HuH-7 (cell line): Measurements from ENCODE around the gene SPATA33.
"Not testable (repeated sequence)": the region's sequence is repeated elsewhere in the genome, so short reads cannot be mapped to it uniquely, and the experiment has no call there.

Experiments used
- DNase-seq: peaks from one replicate; pipeline ENCODE4 v3.0.0; 2011; ENCODE audit warnings: low spot score

The SPATA33 gene

GRCh38 chr16:89629827-89630610, 27.6 kb upstream of the SPATA33 start:
- DNase-seq, result no peak

DNA sequence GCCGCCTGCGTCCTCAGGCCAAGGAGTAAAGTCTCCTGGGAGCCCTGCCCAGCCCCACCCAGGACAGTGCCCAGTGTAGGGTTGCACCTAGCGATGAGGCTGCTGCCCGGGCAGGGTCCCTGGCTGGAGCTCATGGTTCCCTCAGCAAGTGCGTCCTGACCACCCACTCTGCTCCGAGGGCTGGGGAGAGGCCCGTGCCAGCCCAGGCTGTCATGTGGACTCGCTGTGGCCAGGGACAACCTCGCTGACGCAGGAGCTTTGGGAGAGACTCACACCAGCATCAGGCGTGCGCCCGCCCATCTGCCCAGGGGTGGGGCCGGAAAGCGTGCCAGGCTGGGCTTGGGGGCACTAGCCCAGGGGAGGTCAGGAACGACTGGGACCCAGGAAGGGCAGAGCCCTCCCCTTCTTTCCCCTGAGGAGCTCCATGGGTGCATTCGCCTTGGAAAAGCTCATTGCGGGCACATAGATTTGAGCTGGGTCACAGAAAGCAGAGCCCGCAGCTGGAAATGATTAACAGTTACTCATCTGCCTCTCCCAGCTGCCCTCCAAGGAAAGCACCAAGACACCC, 24.5 kb upstream of the SPATA33 start:
- DNase-seq, result no peak

DNA sequence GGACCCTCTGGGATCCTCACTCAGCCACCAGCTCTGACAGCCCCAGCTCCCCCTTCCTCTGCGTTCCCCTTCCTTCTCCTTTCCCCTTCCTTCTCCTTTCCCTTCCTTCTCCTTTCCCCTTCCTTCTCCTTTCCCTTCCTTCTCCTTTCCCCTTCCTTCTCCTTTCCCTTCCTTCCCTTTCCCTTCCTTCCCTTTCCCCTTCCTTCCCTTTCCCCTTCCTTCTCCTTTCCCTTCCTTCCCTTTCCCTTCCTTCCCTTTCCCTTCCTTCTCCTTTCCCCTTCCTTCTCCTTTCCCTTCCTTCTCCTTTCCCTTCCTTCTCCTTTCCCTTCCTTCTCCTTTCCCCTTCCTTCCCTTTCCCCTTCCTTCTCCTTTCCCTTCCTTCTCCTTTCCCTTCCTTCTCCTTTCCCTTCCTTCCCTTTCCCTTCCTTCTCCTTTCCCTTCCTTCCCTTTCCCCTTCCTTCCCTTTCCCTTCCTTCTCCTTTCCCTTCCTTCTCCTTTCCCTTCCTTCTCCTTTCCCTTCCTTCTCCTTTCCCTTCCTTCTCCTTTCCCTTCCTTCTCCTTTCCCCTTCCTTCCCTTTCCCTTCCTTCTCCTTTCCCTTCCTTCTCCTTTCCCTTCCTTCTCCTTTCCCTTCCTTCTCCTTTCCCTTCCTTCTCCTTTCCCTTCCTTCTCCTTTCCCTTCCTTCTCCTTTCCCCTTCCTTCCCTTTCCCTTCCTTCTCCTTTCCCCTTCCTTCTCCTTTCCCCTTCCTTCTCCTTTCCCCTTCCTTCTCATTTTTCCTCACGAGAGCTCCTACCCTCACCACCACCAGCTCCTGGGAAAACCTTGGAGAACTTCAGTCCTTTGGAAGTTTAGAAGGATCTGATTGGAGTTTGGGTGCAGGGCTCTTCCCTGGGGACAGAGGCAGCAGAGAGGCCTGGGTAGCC, 22.9 kb upstream of the SPATA33 start:
- DNase-seq, result not testable (repeated sequence)

DNA sequence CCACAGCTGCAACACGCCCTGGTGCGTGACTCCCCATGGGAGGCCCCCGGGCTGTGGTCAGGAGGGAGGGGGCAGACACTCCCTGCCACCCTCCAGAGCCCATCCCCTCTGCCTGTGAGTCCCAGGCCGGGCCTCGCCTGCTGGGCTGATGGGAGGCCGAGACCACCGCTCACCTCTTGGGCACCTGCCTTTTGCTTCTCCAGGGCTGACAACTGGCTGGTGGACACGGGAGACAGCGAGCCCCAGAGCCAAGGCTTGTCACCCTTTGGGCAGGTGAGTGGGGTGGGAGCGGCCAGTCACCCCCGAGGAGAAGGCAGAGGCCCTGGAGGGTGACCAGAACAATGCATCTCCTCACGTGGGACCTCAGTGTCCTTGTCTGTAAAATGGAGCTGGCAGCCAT, 21.0 kb upstream of the SPATA33 start:
- no peak for DNase-seq

DNA sequence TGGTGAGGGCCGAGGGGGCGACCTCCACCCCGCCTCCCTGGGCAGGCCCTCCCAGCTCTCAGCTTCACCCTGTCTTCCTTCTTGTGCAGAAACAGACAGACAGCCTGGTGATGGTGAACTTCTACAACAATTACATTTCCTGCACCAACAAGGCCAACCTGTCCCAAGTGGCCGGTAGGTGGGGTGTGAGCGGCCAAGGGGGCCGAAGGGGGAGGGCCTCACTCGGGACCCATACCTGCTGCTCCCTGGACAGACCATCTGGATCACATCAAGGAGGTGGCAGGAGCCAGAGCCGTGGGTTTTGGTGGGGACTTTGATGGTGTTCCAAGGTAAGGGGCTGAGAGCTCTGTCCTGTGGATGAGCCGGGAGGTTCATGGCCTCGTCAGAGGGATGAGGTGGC, 20.3 kb upstream of the SPATA33 start:
- DNase-seq, result no peak

DNA sequence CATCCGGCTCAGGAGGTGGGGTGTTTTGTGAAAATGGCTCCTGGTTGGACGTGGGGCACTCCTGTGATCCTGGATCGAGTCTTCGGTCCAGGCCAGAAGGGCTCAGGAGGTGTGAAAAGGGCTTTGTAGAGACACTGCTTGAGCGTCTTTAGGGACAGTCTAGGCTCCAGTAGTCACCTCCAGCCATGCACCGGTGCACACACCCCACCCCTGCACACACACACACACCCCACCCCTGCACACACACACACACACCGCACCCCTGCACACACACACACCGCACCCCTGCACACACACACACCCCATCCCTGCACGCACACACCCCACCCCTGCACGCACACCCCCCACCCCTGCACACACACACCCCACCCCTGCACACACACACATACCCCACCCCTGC, 19.2 kb upstream of the SPATA33 start:
- no peak for DNase-seq

- DNase-seq, result no peak
Observed at GRCh38 chr16:89639385-89639784, 18.3 kb upstream of the SPATA33 start.

- DNase-seq, result no peak
Observed at GRCh38 chr16:89641458-89642119, 16.0 kb upstream of the SPATA33 start.

DNA sequence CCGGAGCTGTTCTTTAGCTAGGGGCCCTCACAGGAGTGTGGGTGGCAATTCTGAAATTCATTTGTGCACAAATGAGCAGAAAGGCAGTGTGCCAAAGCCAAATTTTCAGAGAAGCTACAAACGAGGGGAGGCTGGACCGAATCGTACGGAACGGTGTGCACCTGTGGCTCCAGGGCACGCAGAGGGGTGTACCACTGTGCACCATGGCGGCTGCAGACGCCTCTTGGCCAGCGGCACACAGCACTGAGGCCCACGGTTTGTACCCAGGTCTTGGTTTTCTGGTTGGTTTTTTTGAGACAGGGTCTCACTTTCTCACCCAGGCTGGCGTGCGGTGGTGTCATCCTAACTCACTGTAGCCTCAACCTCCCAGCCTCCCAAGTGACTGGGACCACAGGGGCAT, 15.1 kb upstream of the SPATA33 start:
- no peak for DNase-seq

GRCh38 chr16:89643769-89644300, 13.8 kb upstream of the SPATA33 start:
- no peak for DNase-seq

DNA sequence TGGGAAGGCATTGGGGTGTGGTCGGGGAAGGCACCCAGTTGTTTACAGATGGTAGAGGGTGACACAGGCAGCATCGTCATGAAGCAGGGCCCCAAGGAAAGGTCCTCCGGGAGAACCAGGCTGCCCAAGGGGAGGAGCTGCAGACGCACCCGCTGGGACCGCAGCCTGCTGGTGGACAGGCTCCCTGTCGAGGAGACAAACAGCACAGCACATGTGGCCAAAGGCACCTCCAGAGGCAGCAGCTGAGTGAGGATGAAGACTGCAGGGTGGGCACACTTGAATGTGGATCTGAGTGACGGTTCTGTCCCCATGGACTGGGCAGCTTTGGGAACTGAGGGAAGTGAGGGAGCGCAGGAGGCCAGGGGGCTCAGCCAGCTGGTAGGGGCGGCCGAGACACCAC, 12.5 kb upstream of the SPATA33 start:
- no peak for DNase-seq

GRCh38 chr16:89646270-89646669, 11.4 kb upstream of the SPATA33 start:
- no peak for DNase-seq

DNA sequence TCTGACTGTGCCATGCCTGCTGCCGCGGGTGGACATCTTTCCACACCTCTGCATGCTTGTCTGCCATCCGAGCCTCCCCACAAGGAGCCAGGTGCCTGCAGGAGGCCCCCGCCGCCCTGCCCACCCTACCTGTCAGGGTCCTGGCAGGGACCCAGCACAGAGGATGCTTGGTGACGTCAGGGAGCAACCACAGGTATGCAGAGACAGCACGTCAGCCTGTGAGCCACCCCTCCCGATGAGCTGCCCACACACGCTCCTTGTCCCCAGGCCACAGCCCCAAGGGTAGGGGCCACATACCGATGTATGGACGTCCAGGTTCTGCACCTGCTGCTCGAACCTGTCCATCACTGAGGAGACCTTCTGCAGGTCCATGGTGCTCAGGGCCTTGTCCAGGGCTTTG, 10.7 kb upstream of the SPATA33 start:
- no peak for DNase-seq

- DNase-seq, result no peak
Observed at GRCh38 chr16:89651584-89651983, 6.1 kb upstream of the SPATA33 start.

DNA sequence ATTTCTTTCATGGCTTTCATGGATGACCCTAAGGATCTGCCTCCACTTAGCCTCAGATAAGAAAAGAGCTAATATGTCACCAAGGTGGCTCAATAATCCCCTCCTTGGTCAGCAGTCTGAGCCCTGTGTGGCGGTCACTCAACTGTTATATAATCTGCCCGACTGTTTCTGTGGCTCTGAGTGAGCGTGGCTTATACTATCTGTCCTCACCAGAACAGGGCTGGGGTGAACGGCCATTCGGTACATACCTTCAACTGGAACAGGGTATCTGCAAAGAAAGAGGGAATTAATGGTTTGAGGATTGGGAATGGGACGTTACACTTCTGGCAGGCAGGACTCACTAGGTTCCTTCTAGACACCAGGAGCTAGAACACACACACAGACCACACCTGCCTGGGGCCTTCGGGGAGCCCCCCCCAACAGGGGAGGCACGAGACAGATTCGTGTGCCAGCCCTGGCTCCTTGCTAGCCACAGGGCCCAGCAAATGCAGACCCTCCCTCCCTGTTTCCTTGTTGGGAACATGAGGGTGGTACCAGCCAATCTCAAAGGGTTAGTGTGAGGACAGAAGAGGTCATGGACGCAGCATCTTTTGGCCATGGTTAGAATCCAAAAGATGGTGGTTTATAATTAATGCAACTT, 3.9 kb upstream of the SPATA33 start:
- DNase-seq, result no peak

GRCh38 chr16:89655062-89655643, 2.5 kb upstream of the SPATA33 start:
- no peak for DNase-seq

DNA sequence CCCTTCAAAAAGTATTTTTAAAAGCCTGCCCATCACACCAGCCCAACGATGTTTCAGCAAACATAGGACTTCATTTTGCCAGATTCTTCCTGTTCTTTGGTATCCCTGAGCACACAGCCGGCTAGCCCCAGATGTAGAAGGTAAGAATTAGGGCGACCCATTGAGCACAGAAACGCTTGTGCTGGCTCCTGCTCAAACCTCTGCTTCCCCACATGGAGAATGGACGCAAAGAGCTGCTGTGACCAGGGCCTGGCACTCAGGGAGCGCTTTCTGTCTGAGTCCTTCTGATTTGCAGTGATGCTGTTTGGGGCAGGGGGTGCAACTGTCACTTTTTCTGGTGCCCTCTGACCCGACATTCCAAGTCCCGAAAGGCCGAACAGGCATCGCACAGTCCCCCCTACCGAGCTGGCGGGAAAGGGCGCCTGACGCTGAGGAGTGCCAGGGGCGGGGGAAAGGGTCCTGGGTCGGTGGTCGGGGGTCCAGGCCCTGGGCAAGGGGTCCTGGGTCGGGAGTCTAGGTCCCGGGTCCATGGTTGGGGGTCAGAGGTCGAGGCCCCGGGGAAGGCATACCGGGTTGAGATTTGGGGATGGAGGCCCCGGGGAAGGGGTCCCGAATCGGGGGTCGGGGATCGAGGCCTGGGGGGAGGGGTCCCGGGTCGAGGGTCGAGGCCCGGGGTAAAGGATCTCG, 1.1 kb upstream of the SPATA33 start:
- no peak for DNase-seq

GRCh38 chr16:89658221-89658879, 714 bp downstream of the SPATA33 start:
- peak; percentile 71 for DNase-seq

- no peak for DNase-seq
Observed at GRCh38 chr16:89660146-89660545, 2.5 kb downstream of the SPATA33 start.

GRCh38 chr16:89661215-89661614, 3.6 kb downstream of the SPATA33 start:
- no peak for DNase-seq
